DND-41 (cell line): Measurements from ENCODE around the gene GNAO1.

Experiments used
- CTCF ChIP-seq: IDR thresholded peaks from 2 replicates; pipeline ENCODE4 v1.5.1; 2012; ENCODE audit warnings: borderline replicate concordance, low read length, moderate library complexity, mild to moderate bottlenecking; ENCODE audit not compliant: poor library complexity, severe bottlenecking; ENCODE audit errors: extremely low read depth
- EZH2 ChIP-seq: IDR thresholded peaks from 3 replicates; pipeline ENCODE4 v1.6.1; 2012; ENCODE audit warnings: borderline replicate concordance, low read depth, mild to moderate bottlenecking, moderate library complexity, low read length, inconsistent platforms; ENCODE audit not compliant: severe bottlenecking

- TF ChIP-seq CTCF (no peak), EZH2 (no peak)
Measured at GRCh38 chr16:56347670-56348069, 156.4 kb downstream of the GNAO1 start.
